Stimulated activated CD8-positive, alpha-beta memory T cell treated with anti-CD3 and anti-CD28 coated beads, Interleukin-4, amount 100 ng/mL, for 4 hours (primary cell): ENCODE data around the gene KRTAP4-7.
"Not testable (repeated sequence)": the region's sequence is repeated elsewhere in the genome, so short reads cannot be mapped to it uniquely, and the experiment has no call there.

Experiments
- DNase-seq, 2 donors: peaks; one replicate each; pipeline ENCODE4 v3.0.0-alpha.2; 2020; ENCODE audit warnings: low read depth in 2 of 2, low spot score in 1 of 2

KRTAP4-7 gene

DNA sequence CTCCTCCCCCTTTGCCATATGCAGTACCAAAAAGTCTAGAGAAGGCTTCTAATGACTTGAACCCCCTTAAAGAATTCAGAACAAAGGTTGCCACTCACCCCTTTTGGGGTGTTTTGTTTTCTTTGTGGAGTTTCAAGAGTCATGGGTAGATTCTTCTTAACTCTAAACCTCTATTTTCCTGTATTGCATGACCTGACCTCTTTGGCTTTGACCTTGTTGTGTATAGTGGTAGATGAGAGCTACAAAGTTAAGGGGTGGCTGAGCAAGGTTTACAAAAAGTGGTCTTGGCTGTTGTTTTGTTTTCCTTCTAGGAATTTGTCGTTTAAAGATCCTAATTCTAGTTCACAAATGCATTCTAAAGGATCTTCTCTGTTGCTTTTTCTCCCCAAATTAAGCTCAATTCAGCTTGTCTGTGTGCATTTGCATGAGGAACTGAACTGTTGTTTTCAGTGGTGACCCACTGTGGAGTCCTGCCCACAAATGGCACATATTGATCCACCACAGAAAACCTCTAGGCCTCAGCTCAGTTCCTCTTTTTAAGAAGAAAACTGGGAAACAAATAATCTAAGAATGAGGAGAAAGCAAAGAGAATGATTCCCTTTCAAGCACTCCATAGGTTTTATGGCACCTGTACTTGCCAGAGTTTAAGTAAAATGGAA is 24.9 kb downstream of the KRTAP4-7 start:
- not testable (repeated sequence) for DNase-seq

DNA sequence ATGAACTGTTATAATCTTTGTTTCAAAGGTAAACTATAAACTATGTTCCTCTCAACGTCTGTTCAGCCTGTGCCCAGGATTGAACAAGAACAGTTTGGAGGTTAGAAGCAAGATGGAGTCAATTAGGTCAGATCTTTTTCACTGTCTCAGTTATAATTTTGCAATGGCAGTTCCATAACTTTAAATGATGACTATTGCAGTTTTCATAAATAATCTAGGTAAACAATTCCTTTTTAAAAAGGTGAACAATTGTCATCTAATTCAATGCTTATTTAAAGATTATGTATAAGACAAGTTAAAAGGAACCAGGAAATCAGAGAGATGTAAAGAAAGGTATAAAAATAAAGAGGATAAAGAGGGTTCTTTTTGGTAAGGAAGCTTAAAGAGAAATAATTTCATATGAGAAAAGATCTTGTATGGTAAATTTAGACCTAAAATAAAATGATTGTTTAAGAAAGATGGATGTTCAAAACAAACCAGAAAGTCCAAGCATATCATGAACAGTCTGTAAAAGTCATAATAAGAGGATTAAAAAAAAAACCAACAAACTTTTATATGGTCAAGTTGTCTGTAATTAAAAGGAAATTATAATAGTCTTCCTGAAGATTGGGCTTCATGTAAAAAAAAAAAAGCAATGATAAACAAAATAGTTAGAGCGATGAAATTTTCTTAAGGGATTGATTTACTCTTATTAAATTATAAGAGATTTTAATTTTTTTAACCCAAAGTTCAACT is 27.4 kb downstream of the KRTAP4-7 start:
- no peak for DNase-seq

DNA sequence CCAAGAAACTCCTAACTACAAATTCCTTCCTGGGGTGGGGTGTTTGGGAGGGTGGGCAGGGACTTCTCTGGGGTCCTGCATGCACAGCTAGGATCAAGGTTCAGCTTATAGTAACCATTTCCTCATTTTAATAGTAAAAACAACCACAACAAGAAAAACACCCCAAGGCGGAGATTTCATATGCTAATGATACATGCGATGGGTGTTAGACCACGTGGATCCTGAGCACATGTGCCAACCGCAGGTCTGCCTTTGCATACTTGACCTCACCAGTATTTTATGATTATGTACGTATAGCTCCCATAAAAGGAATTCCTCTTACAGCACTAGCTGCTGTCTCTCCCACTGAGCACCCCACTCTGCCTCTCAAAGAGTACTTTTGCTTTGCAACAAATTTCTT is 32.3 kb downstream of the KRTAP4-7 start:
- DNase-seq = no peak

DNA sequence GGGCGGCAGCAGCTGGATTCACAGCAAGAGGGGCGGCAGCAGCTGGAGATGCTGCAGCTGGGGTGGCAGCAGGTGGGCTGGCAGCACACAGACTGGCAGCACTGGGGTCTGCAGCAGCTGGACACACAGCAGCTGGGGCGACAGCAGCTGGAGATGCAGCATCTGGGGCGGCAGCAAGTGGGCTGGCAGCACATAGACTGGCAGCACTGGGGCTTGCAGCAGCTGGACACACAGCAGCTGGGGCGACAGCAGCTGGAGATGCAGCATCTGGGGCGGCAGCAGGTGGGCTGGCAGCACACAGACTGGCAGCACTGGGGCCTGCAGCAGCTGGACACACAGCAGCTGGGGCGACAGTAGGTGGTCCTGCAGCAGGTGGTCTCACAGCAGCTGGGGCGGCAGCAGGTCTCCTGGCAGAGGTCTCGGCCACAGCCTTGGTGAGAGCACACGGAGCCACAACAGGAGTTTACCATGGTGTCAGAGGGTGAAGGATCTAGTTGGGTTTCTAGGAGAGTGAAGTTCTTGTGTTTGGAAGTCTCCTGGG is 34.0 kb downstream of the KRTAP4-7 start, which contains the start of gene KRTAP4-11:
Gene KRTAP4-11, minus strand, starts transcription at position 528 of the 541 bp plus-strand sequence. Its CDS starts 58 bp downstream, at position 470.
- DNase-seq = not testable (repeated sequence)

DNA sequence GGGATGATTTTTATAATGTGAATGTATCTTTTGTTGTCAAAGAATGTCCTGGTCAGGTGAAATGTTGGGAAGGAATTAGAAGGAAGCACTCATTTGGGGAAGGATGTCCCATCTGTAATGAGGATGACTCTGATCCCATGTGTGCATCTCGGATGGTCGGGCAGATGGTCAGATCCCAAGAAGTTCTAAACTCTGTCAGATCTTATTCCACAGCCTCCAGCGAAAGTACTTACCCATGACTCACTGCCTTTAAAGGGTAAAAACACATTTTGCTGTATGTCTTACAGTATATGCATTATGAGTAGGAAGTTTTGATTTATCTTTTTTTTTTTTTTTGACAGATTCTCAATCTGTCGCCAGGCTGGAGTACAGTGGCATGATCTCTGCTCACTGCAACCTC is 34.8 kb downstream of the KRTAP4-7 start:
- no peak for DNase-seq

DNA sequence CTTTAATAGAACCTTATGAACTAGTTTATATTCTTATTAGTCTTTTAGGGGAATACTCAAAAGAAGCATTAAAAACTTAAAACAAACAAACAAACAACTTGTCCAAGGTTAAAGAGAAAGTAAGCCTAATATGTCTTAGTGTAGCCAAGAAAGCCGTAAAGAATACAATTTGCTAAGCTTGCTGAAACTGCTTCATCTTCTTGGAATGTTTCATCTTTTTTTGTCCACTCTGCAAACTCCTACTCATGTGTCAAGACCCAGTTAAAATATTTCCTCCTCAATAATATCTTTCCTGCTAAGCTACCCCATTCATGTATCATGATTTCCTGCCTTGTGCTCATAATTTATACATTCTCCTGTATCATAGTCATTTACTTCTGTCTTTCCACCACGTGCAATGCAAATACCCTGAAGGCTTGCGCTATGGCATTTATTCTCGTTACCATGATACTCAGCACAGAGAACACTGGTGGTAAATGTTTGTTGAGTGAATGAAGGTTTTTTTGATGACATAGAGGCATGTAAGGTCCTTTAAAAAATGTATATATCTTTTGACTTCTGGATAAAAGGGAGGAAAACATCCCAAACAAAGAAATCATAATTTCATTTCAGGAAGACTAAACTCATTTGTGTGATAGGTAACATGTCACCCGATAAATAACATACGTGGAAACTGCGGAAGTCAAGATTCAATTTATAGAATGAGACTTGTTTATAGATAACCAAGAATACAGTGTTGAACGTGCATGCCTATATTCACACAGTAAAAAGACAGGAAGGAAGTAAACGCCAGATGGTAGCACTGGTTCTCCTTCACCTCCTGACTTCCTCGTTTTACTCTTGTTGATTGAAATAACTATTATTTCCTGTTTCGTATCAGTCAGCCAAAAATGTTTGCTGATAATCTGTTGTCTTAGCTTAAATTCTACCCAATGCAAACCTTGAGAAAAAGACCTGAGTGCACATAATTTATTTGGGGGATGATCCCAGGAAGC is 36.0 kb downstream of the KRTAP4-7 start:
- not testable (repeated sequence) for DNase-seq

DNA sequence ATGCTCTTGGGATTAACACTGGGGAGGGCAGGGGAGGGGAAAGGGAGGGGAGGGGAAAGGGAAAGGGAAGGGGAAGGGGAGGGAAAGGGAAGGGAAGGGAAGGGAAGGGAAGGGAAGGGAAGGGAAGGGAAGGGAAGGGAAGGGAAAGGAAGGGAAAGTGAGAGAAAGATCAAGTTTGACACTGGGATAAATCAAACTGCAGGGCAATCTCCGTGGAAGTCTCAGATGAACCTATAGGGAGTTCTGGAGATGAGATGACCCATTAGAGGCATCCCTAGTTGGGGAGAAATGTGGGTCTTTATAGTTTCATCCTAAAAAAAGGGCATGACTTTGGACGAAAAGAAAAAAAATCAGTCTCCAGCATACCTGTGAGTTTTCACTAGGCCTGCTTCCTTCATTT is 37.8 kb downstream of the KRTAP4-7 start:
- DNase-seq = no peak

DNA sequence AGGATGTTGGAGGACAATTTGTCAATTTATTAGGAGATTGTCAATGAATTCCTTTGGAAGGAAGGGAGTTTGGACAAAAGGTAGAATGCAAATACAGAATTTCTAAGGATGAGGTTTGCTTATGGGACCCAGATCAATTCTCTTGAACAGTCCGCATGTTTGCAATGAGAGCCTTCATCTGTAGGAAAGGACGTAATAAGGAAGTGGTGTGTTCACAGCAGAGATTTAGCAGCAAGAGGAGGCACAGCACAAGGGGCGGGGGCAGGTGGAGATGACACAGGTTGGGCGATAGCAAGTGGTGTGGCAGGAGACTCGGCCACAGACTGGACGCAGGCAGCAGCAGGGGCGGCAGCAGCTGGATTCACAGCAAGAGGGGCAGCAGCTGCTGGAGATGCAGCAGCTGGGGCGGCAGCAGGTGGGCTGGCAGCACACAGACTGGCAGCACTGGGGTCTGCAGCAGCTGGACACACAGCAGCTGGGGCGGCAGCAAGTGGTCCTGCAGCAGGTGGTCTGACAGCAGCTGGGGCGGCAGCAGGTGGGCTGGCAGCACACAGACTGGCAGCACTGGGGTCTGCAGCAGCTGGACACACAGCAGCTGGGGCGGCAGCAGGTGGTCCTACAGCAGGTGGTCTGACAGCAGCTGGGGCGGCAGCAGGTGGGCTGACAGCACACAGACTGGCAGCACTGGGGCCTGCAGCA is 39.5 kb downstream of the KRTAP4-7 start:
- DNase-seq = not testable (repeated sequence)

DNA sequence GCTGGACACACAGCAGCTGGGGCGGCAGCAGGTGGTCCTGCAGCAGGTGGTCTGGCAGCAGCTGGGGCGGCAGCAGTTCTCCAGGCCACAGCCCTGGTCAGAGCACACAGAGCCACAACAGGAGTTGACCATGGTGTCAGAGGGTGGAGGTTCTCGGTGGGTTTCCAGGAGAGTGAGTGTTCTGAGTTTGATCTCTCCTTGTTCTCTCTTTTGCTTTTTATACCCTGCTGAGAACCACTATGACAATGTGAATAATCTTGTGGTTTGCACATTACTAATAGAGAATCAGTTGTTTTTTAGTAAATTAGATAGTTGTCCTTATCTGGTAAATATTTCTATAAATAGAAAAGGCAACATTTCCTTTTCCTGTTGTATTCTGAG is 40.0 kb downstream of the KRTAP4-7 start, which contains the start of gene KRTAP4-12:
Gene KRTAP4-12, minus strand, starts transcription at position 192 of the 381 bp plus-strand sequence. Its CDS starts 60 bp downstream, at position 132.
- not testable (repeated sequence) for DNase-seq

DNA sequence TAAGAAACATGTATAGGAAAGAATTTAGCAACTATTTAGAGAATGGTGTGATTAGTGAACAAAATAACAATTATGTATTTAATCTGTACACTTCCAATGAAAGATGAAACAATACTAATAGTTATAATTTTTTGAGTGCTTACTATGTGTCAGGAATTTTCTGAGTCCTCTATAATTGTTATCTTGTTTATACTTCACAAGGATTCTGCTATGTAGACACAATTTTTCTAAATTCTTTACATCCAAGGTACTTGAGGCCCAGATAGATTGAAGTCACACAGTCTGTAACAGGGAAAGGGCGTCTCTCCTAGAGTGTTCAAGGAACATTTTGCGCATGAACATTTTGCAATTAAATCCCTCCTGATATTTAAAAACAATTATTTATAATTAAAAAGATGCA is 41.1 kb downstream of the KRTAP4-7 start:
- no peak for DNase-seq

DNA sequence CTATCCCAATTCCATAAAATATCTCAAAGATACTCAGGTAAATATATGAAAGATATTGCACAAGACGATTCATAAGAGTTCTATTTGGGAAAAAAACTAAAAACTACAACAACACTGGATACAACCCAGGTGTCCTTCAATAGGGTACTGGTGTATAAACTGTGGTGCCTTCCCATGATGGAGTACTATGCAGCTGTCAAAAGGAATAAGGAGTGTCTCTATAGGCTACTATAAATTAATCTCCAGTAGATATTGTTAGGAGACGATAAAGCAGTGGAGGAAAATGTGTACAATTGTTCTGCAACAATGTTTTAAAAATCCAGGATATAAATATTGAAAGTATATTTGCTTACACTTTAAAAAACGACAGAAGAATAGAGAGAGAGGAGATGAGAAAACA is 42.5 kb downstream of the KRTAP4-7 start:
- no peak for DNase-seq

DNA sequence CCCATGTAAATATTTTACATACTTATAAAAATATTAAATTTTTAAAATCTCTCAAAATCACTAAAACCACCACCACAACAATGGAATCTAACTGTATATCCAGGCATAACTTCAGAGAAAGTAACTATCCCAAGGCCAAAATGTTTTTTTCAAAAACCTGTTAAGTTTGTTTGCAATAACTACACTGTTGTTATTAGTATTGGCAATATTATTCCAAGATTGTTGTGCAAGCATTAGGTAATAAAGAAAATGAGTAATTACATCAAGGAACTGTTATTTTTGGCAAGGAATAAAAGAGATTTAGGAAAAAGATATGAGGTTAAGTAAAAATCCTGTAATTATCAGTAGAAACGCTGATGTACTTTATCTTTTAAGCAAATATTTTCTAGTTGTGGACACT is 43.4 kb downstream of the KRTAP4-7 start:
- no peak for DNase-seq

DNA sequence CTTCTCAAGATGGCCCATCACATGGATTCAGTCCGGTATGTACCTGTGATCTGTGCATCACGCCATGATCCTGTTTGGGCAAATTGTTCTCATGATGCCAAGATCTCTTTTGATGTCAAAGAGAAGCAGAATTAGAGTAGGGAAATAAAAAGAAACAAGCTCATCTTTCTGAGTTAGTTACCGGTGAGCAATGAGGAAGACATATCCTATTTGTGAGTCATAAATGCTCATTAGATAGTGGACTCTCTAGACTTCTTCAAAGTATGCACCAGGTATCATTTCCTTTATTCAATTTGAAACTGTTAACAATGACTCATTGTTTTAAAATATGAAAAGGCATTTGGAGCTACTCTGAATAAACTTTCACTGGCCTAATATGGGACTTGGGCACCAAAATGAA is 48.0 kb downstream of the KRTAP4-7 start:
- DNase-seq = no peak

DNA sequence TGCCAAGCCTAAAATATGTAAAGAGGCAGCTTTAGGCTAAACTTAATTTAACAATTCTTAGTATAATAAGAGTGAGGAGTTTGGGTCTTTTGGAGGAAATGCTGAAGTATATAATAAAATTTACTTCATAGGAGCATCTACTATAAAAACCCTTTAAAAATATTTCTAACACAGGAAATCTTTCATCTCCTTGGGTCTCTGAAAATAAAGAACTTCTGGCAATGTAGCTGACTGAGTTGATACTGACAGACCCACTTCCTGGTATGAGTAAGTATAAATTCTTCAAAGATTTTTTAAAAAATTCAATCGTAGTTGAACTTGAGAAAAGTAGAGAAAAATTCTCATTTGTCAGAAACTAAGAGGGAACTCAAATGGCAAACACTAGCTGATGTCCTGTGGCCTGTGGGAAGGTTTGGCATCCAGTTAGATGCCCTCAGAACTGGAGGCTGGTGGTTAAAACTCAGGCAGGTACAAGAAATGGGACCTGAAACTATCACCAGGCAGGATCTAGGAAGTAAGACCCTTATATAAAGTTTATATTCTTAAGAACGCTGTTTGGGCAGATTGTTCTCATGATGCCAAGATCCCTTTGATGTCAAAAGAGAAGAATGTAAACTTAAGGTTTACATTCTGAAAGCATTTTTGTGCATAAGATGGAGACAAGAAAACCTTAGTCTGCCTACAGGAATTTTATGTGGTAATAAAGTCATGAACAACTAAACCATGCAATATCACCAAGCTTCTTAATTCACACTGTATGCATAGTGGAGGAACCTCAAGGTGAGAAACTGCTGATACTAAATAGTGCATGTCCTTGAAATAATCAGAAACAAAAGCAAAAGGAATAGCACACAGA is 50.2 kb downstream of the KRTAP4-7 start:
- no peak for DNase-seq
